ENCODE measurements around the gene ROBO1. TPM values are rescaled to one million over a fixed set of nuclear protein-coding genes. Genes with fewer than 3 reads are reported as not detected.

The ROBO1 gene
- total and polyA plus RNA-seq, 2 of the 8 experiments (the other 6 are each of a cell fraction or from before 2014, with no cell fraction given) = 51.4 to 91.0 TPM

DNA sequence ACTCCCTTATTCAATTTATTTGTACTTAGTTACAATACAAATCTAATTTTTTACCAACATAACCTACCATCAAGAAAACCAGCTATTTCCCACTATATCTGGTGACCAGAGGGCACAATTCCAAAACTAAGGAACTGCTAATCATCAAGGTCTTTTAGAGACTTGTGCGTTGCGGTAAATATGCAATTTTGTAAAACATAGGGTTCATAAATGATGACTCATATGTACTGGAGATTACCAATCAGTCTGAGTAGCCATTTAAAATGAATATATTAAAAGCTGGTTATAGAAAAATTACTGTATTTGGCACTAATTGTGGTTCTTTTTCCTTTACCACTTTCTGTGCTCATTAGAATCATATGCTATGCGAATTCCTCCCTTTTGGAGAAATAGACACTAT is 859.6 kb downstream of the ROBO1 start:
- no peak overlapping the region for H3K18ac ChIP-seq (ENCODE audit: extremely low read depth, low read length)
- H3K4me2 ChIP-seq (ENCODE audit: insufficient read depth in 1 of 2, low read depth in 2 of 2, low read length in 2 of 2) = no peak overlapping the region
- no peaks in the 10 kb centered on the region; the same call in 1 of the 2 replicates for H3K79me1 ChIP-seq (ENCODE audit: low read depth, low read length)
- H4K91ac ChIP-seq (replicated peaks; ENCODE audit: insufficient read length, low read length) = no peak overlapping the region
- H3K27ac ChIP-seq (ENCODE audit: low read depth, low read length) = no peak overlapping the region
- no peak overlapping the region for H3K14ac ChIP-seq (ENCODE audit: insufficient read length)
- no peak overlapping the region for H4K5ac ChIP-seq (ENCODE audit: insufficient read length, low read depth, low read length)
- no peak overlapping the region for H2BK12ac ChIP-seq (ENCODE audit: low read depth, low read length)
- no peak overlapping the region for H2BK120ac ChIP-seq (replicated peaks; ENCODE audit: low read depth, low read length)
- H3K36me3 ChIP-seq (ENCODE audit: control insufficient read depth in 2 of 4, insufficient read depth in 4 of 4, low read length in 3 of 4) = no peaks in the 10 kb centered on the region
- H3K27me3 ChIP-seq (replicated peaks in 1 of 4; ENCODE audit: control insufficient read depth in 3 of 4, extremely low read depth in 1 of 4, insufficient read depth in 3 of 4, low read length in 3 of 4) = no peaks in the 10 kb centered on the region
- FAIRE-seq = no peak
- H2AK5ac ChIP-seq (ENCODE audit: low read depth, low read length) = no peak overlapping the region
- H3K23me2 ChIP-seq (ENCODE audit: low read depth, low read length) = no peaks in the 10 kb centered on the region
- no peaks in the 10 kb centered on the region for H3K4me1 ChIP-seq (replicated peaks in 1 of 4; ENCODE audit: control insufficient read depth in 3 of 4, insufficient read depth in 4 of 4, low read length in 3 of 4)
- H3K23ac ChIP-seq (ENCODE audit: insufficient read length) = no peak overlapping the region
- H3K56ac ChIP-seq (replicated peaks; ENCODE audit: insufficient read length, low read depth, low read length) = no peak overlapping the region
- ChIA-PET POLR2A (ENCODE audit: partially characterized antibody) (no interaction called here), CTCF (ENCODE audit: partially characterized antibody) (no interaction called here)
- H3K4ac ChIP-seq (replicated peaks; ENCODE audit: insufficient read length, low read depth, low read length) = no peak overlapping the region
- no peak overlapping the region for H2BK15ac ChIP-seq (ENCODE audit: low read length)
- no peak overlapping the region for H2BK20ac ChIP-seq (ENCODE audit: low read length)
- no peak overlapping the region for H3K4me3 ChIP-seq (ENCODE audit: extremely low read depth in 1 of 4, insufficient read depth in 2 of 4, low read depth in 3 of 4, low read length in 4 of 4)
- peaks cover 1 to 5% of the 10 kb centered on the region in 2 experiments for H4K20me1 ChIP-seq (replicated peaks in 1 of 2; ENCODE audit: control insufficient read depth in 1 of 2, insufficient read depth in 2 of 2, low read length in 2 of 2)
- no peaks in the 10 kb centered on the region for H3K9me3 ChIP-seq (ENCODE audit: insufficient read depth in 2 of 2, low read depth in 1 of 2, low read length in 1 of 2)
- no peak overlapping the region for H2AFZ ChIP-seq (ENCODE audit: low read length)
- H4K8ac ChIP-seq (ENCODE audit: extremely low read depth, insufficient read depth, low read length) = no peak overlapping the region
- H3K79me2 ChIP-seq (ENCODE audit: control insufficient read depth in 1 of 2, insufficient read depth in 2 of 2, low read length in 2 of 2) = peaks cover 0 to 27% of the 10 kb centered on the region in 2 experiments; a peak in 2 of 4 replicates
- WGBS, 2 experiments (ENCODE audit: extremely low coverage in 1 of 2, insufficient coverage in 1 of 2, insufficient read length in 1 of 2, insufficient replicate concordance in 2 of 2, low coverage in 1 of 2, low lambda C conversion rate in 2 of 2, missing lambda C conversion rate in 1 of 2) = 98% methylated on average over 3 of the region's 3 CpGs; no CpG with 5 or more reads in 1 of the 2 experiments
- no peak overlapping the region for H3K9ac ChIP-seq (replicated peaks in 1 of 4; ENCODE audit: extremely low read depth in 1 of 4, low read depth in 3 of 4, low read length in 3 of 4)
- no peak overlapping the region for H2BK5ac ChIP-seq (ENCODE audit: low read depth, low read length)
- DNase-seq (ENCODE audit: low read depth in 1 of 2, low spot score in 2 of 2) = no peak
- TF ChIP-seq, protein P1, sequence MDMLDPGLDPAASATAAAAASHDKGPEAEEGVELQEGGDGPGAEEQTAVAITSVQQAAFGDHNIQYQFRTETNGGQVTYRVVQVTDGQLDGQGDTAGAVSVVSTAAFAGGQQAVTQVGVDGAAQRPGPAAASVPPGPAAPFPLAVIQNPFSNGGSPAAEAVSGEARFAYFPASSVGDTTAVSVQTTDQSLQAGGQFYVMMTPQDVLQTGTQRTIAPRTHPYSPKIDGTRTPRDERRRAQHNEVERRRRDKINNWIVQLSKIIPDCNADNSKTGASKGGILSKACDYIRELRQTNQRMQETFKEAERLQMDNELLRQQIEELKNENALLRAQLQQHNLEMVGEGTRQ (IDR thresholded peaks at IDR 0.05; ENCODE audit: low read length) = no peak
